Esophagus squamous epithelium (tissue), 4 donors: ENCODE results near the gene TMEM86A.

Experiments
- CTCF ChIP-seq, 6 experiments: fragments of 450-650 bp in 4 of 6; fragments of 200-600 bp in 2 of 6; sonication (generic) in 2 of 6; IDR thresholded peaks; one replicate each; pipeline ENCODE4 v1.5.1; 2016 to 2019; ENCODE audit warnings: antibody characterized with exemption in 6 of 6, mild to moderate bottlenecking in 4 of 6, moderate library complexity in 4 of 6
- POLR2A ChIP-seq, 4 donors: fragments of 450-650 bp; IDR thresholded peaks; one replicate each; pipeline ENCODE4 v1.6.1; 2017; ENCODE audit warnings: antibody characterized with exemption in 4 of 4, mild to moderate bottlenecking in 4 of 4, moderate library complexity in 3 of 4

- TF ChIP-seq POLR2A (IDR thresholded peaks at IDR 0.05) (no peak), CTCF (IDR thresholded peaks at IDR 0.05) (no peak)
Observed at GRCh38 chr11:18677560-18677959, 21.0 kb upstream of the TMEM86A start.
